Mesenchymal stem cell (in vitro differentiated cells and primary cell): ENCODE data around the gene SRF.

Experiments
- DNase-seq: peaks from one replicate; pipeline ENCODE4 v3.0.0-alpha.2; 2013
- H2AFZ ChIP-seq: one replicate; pipeline ENCODE4 v1.6.1; 2013; ENCODE audit warnings: low read depth, mild to moderate bottlenecking, control low read depth, inconsistent platforms, low read length, moderate library complexity
- H2AK5ac ChIP-seq: 2 replicates; pipeline ENCODE4 v1.6.1; 2013; ENCODE audit warnings: low read length, moderate library complexity, mild to moderate bottlenecking, inconsistent platforms; ENCODE audit not compliant: severe bottlenecking
- H2BK120ac ChIP-seq: one replicate; pipeline ENCODE4 v1.6.1; 2013; ENCODE audit warnings: low read depth, mild to moderate bottlenecking, inconsistent platforms, low read length, moderate library complexity
- H2BK12ac ChIP-seq, 2 experiments: one replicate each; pipeline ENCODE4 v1.6.1; 2013; ENCODE audit warnings: inconsistent platforms in 2 of 2, low read length in 2 of 2, mild to moderate bottlenecking in 2 of 2, moderate library complexity in 2 of 2, control low read depth in 1 of 2
- H2BK15ac ChIP-seq: one replicate; pipeline ENCODE4 v1.6.1; 2013; ENCODE audit warnings: mild to moderate bottlenecking, low read depth, inconsistent platforms; ENCODE audit not compliant: poor library complexity, severe bottlenecking
- H2BK5ac ChIP-seq: 2 replicates; pipeline ENCODE4 v1.6.1; 2013; ENCODE audit warnings: low read depth, mild to moderate bottlenecking, low read length, control low read depth, inconsistent platforms; ENCODE audit not compliant: poor library complexity, severe bottlenecking
- H3K14ac ChIP-seq, 2 experiments: one replicate each; pipeline ENCODE4 v1.6.1; 2013; ENCODE audit warnings: inconsistent platforms in 2 of 2, low read length in 2 of 2, control low read depth in 1 of 2, mild to moderate bottlenecking in 1 of 2, moderate library complexity in 1 of 2
- H3K18ac ChIP-seq, 2 experiments: one replicate each; pipeline ENCODE4 v1.6.1; 2013; ENCODE audit warnings: inconsistent platforms in 2 of 2, low read length in 2 of 2, control low read depth in 1 of 2, low read depth in 1 of 2, mild to moderate bottlenecking in 1 of 2
- H3K23ac ChIP-seq, 2 experiments: one replicate each; pipeline ENCODE4 v1.6.1; 2013; ENCODE audit warnings: inconsistent platforms in 2 of 2, low read length in 2 of 2, mild to moderate bottlenecking in 2 of 2, moderate library complexity in 2 of 2, control low read depth in 1 of 2
- H3K27ac ChIP-seq: 2 replicates; pipeline ENCODE4 v1.5.1; 2013; ENCODE audit warnings: mild to moderate bottlenecking, moderate library complexity, low read length, control low read depth, inconsistent platforms; ENCODE audit not compliant: poor library complexity, severe bottlenecking
- H3K27me3 ChIP-seq, 2 experiments: 2 replicates each; pipeline versions ENCODE4 v1.6.1 to v1.7.0; 2013; ENCODE audit warnings: low read length in 2 of 2, mild to moderate bottlenecking in 2 of 2, moderate library complexity in 2 of 2, control low read depth in 1 of 2, inconsistent platforms in 1 of 2; ENCODE audit not compliant: control insufficient read depth in 1 of 2, insufficient read depth in 1 of 2
- H3K36me3 ChIP-seq, 2 experiments: 2 replicates each; pipeline versions ENCODE4 v1.6.1 to v1.7.0; 2013; ENCODE audit warnings: low read length in 2 of 2, control low read depth in 1 of 2, inconsistent platforms in 1 of 2, low read depth in 1 of 2, mild to moderate bottlenecking in 1 of 2; ENCODE audit not compliant: insufficient read depth in 2 of 2, control insufficient read depth in 1 of 2
- H3K4ac ChIP-seq, 2 experiments: one replicate each; pipeline ENCODE4 v1.6.1; 2013; ENCODE audit warnings: inconsistent platforms in 2 of 2, low read length in 2 of 2, mild to moderate bottlenecking in 2 of 2, moderate library complexity in 2 of 2, control low read depth in 1 of 2, low read depth in 1 of 2
- H3K4me1 ChIP-seq: 2 replicates; pipeline ENCODE4 v1.6.1; 2013; ENCODE audit warnings: low read depth, low read length, control low read depth; ENCODE audit not compliant: control insufficient read depth, insufficient read depth
- H3K4me2 ChIP-seq: 2 replicates; pipeline ENCODE4 v1.6.1; 2013; ENCODE audit warnings: low read length, mild to moderate bottlenecking, inconsistent platforms; ENCODE audit not compliant: poor library complexity, severe bottlenecking
- H3K4me3 ChIP-seq, 2 experiments: 2 replicates each; pipeline versions ENCODE4 v1.5.1 to v1.7.0; 2013; ENCODE audit warnings: low read length in 2 of 2, mild to moderate bottlenecking in 2 of 2, control low read depth in 1 of 2, low read depth in 1 of 2; ENCODE audit not compliant: insufficient read depth in 1 of 2
- H3K79me1 ChIP-seq: replicated peaks from 2 replicates; pipeline ENCODE4 v1.6.1; 2013; ENCODE audit warnings: mild to moderate bottlenecking, control low read depth, low read length, inconsistent platforms; ENCODE audit not compliant: poor library complexity, severe bottlenecking
- H3K9ac ChIP-seq: 2 replicates; pipeline ENCODE4 v1.7.0; 2013; ENCODE audit warnings: mild to moderate bottlenecking, low read length, moderate library complexity
- H3K9me3 ChIP-seq: 2 replicates; pipeline ENCODE4 v1.7.0; 2013; ENCODE audit warnings: mild to moderate bottlenecking, low read length; ENCODE audit not compliant: control insufficient read depth
- H4K8ac ChIP-seq: one replicate; pipeline ENCODE4 v1.6.1; 2013; ENCODE audit warnings: inconsistent platforms, mild to moderate bottlenecking, low read length, moderate library complexity
- H4K91ac ChIP-seq: one replicate; pipeline ENCODE4 v1.6.1; 2013; ENCODE audit warnings: mild to moderate bottlenecking, low read length, inconsistent platforms
- whole genome bisulfite sequencing: methylation state at CpG from one replicate; pipeline ENCODE4 v1.1.7; 2013; ENCODE audit warnings: mixed read lengths; 5-methylcytosine and 5-hydroxymethylcytosine counted together

The SRF gene

GRCh38 chr6:43188426-43188825 is 17.4 kb downstream of the SRF start:
- no peak overlapping the region for H3K14ac ChIP-seq
- no peak overlapping the region for H4K91ac ChIP-seq
- 98% methylated on average over 9 of the region's 10 CpGs for WGBS
- peaks cover 9% of the 10 kb centered on the region for H3K4me1 ChIP-seq
- H2BK120ac ChIP-seq = no peak overlapping the region
- no peak overlapping the region for H3K27ac ChIP-seq
- no peak overlapping the region for H3K4me3 ChIP-seq
- H3K79me1 ChIP-seq = peaks cover 39% of the 10 kb centered on the region
- no peak overlapping the region for H4K8ac ChIP-seq
- no peak overlapping the region for H3K23ac ChIP-seq
- no peak overlapping the region for H2BK15ac ChIP-seq
- H3K18ac ChIP-seq = no peak overlapping the region
- no peak for DNase-seq
- no peaks in the 10 kb centered on the region for H3K27me3 ChIP-seq
- no peak overlapping the region for H3K4me2 ChIP-seq
- H3K9me3 ChIP-seq = no peaks in the 10 kb centered on the region
- no peak overlapping the region for H2AFZ ChIP-seq
- H3K4ac ChIP-seq = no peak overlapping the region
- no peak overlapping the region for H2AK5ac ChIP-seq
- no peak overlapping the region for H3K9ac ChIP-seq
- no peak overlapping the region for H2BK5ac ChIP-seq
- peaks cover 53 to 62% of the 10 kb centered on the region in 2 experiments for H3K36me3 ChIP-seq
- no peak overlapping the region for H2BK12ac ChIP-seq

DNA sequence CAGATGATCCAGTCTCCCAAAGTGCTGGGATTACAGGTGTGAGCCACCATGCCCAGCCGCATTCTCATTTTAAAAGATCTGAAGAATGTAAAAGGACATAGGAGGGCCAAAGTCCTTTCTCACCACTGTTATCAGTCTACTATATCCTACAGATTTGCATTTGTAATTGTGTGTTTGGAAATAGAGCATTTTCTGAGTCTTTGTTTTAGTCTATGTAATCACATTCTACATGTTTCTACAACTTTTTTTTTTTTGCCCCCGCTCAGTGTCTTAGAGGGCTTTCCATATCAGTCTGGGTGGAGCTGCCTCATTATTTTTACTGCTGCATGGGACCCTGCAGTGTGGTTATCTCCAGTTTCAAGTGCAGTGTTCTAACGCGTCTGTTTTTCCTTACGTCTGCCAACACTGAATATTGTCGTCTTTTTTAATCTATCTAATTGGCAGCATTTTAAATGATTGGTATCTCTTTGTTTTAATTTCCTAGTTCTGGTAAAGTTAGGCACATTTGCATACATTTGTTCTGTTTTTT is 18.8 kb downstream of the SRF start:
- Histone ChIP-seq H3K4me3 (no peak overlapping the region), H3K4me1 (peaks cover 3% of the 10 kb centered on the region), H2AFZ (no peak overlapping the region), H4K8ac (no peak overlapping the region), H2AK5ac (no peak overlapping the region), H3K23ac (no peak overlapping the region), H3K27me3 (no peaks in the 10 kb centered on the region), H3K79me1 (peaks cover 32% of the 10 kb centered on the region), H3K14ac (no peak overlapping the region), H3K27ac (no peak overlapping the region), H3K4ac (no peak overlapping the region), H3K4me2 (no peak overlapping the region), H2BK5ac (no peak overlapping the region), H3K36me3 (peaks cover 51 to 60% of the 10 kb centered on the region in 2 experiments), H2BK120ac (no peak overlapping the region), H4K91ac (no peak overlapping the region), H3K18ac (no peak overlapping the region), H3K9ac (no peak overlapping the region), H3K9me3 (no peaks in the 10 kb centered on the region), H2BK15ac (no peak overlapping the region), H2BK12ac (no peak overlapping the region)
- DNase-seq = no peak
- WGBS = 87% methylated on average over 4 of the region's 6 CpGs

DNA sequence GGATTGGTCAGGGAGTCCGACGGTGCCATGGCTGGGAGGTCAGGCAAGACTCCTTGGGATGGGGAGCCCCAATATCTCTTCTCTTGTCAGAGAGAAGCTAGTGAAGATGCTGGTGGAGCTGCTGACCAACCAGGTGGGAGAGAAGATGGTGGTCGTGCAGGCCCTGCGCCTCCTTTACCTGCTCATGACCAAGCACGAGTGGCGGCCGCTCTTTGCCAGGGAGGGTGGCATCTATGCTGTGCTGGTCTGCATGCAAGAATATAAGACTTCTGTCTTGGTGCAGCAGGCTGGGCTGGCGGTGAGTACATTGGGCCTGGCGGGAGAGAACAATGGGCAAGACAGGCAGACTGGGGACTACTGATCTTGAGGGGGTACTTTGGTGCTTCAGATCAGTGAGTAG is 21.8 kb downstream of the SRF start:
- H4K91ac ChIP-seq = no peak overlapping the region
- no peak overlapping the region for H3K9ac ChIP-seq
- H3K9me3 ChIP-seq = no peaks in the 10 kb centered on the region
- 96% methylated on average over 9 of the region's 9 CpGs for WGBS
- H3K27me3 ChIP-seq = no peaks in the 10 kb centered on the region
- peaks cover 12% of the 10 kb centered on the region for H3K79me1 ChIP-seq
- no peaks in the 10 kb centered on the region for H3K4me1 ChIP-seq
- no peak overlapping the region for H3K4ac ChIP-seq
- no peak overlapping the region for H3K4me3 ChIP-seq
- peaks cover 49 to 58% of the 10 kb centered on the region in 2 experiments for H3K36me3 ChIP-seq
- H2BK5ac ChIP-seq = no peak overlapping the region
- H3K18ac ChIP-seq = no peak overlapping the region
- H2BK120ac ChIP-seq = no peak overlapping the region
- no peak overlapping the region for H4K8ac ChIP-seq
- H3K23ac ChIP-seq = no peak overlapping the region
- no peak overlapping the region for H3K4me2 ChIP-seq
- H2BK15ac ChIP-seq = no peak overlapping the region
- H2AFZ ChIP-seq = no peak overlapping the region
- no peak overlapping the region for H2BK12ac ChIP-seq
- H3K14ac ChIP-seq = no peak overlapping the region
- H2AK5ac ChIP-seq = no peak overlapping the region
- no peak overlapping the region for H3K27ac ChIP-seq
- no peak for DNase-seq

DNA sequence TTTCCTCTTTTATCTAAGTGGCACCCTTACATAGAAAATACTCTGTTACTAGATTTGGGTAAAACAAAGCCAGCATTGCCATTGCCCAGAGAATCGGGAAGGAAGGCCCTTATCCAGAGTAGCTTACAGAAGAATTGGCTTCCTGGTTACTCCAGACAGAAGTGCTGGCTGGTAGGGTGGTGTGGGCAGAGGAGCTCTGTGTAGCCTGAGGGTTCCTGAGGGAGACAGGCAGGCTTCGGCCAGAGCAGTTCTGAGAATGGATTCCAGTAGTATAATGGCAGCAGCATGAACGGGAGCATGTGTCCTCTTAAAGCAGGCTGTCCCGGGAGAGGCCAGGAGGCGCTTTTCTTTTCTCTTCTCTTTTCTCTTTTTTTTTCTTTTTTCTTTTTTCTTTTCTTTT is 22.9 kb downstream of the SRF start:
- H2AFZ ChIP-seq = no peak overlapping the region
- no peaks in the 10 kb centered on the region for H3K4me1 ChIP-seq
- no peak overlapping the region for H3K9ac ChIP-seq
- H4K8ac ChIP-seq = no peak overlapping the region
- no peak overlapping the region for H3K27ac ChIP-seq
- H3K14ac ChIP-seq = no peak overlapping the region
- H2BK12ac ChIP-seq = no peak overlapping the region
- no peak overlapping the region for H3K23ac ChIP-seq
- H3K4ac ChIP-seq = no peak overlapping the region
- H3K4me3 ChIP-seq = no peak overlapping the region
- H2BK5ac ChIP-seq = no peak overlapping the region
- no peak overlapping the region for H2AK5ac ChIP-seq
- no peak overlapping the region for H4K91ac ChIP-seq
- no peak for DNase-seq
- 95% methylated on average over 5 of the region's 5 CpGs for WGBS
- H3K36me3 ChIP-seq = peaks cover 49 to 56% of the 10 kb centered on the region in 2 experiments
- no peak overlapping the region for H2BK15ac ChIP-seq
- no peaks in the 10 kb centered on the region for H3K27me3 ChIP-seq
- H3K18ac ChIP-seq = no peak overlapping the region
- no peak overlapping the region for H3K4me2 ChIP-seq
- H3K9me3 ChIP-seq = no peaks in the 10 kb centered on the region
- peaks cover 9% of the 10 kb centered on the region for H3K79me1 ChIP-seq
- H2BK120ac ChIP-seq = no peak overlapping the region
